Activated gamma-delta T cell treated with Interleukin-2 at 50 U/mL for 16 hours (primary cell): Measurements from ENCODE around the gene FARP1.

ENCODE experiments used
- DNase-seq: peaks from one replicate; pipeline ENCODE4 v3.0.0-alpha.2; 2020

The FARP1 gene, protein sequence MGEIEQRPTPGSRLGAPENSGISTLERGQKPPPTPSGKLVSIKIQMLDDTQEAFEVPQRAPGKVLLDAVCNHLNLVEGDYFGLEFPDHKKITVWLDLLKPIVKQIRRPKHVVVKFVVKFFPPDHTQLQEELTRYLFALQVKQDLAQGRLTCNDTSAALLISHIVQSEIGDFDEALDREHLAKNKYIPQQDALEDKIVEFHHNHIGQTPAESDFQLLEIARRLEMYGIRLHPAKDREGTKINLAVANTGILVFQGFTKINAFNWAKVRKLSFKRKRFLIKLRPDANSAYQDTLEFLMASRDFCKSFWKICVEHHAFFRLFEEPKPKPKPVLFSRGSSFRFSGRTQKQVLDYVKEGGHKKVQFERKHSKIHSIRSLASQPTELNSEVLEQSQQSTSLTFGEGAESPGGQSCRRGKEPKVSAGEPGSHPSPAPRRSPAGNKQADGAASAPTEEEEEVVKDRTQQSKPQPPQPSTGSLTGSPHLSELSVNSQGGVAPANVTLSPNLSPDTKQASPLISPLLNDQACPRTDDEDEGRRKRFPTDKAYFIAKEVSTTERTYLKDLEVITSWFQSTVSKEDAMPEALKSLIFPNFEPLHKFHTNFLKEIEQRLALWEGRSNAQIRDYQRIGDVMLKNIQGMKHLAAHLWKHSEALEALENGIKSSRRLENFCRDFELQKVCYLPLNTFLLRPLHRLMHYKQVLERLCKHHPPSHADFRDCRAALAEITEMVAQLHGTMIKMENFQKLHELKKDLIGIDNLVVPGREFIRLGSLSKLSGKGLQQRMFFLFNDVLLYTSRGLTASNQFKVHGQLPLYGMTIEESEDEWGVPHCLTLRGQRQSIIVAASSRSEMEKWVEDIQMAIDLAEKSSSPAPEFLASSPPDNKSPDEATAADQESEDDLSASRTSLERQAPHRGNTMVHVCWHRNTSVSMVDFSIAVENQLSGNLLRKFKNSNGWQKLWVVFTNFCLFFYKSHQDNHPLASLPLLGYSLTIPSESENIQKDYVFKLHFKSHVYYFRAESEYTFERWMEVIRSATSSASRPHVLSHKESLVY

GRCh38 chr13:98142380-98143156 lies at the start of gene FARP1:
Gene FARP1, plus strand, starts transcription at chr13:98143094. Its CDS starts 70,149 bp downstream, at chr13:98213243.
- peak; percentile 4 for DNase-seq

- DNase-seq = no peak
Observed at GRCh38 chr13:98094678-98095266, 48.1 kb upstream of the FARP1 start.

- no peak for DNase-seq
Observed at GRCh38 chr13:98096059-98096458, 46.8 kb upstream of the FARP1 start.

DNA sequence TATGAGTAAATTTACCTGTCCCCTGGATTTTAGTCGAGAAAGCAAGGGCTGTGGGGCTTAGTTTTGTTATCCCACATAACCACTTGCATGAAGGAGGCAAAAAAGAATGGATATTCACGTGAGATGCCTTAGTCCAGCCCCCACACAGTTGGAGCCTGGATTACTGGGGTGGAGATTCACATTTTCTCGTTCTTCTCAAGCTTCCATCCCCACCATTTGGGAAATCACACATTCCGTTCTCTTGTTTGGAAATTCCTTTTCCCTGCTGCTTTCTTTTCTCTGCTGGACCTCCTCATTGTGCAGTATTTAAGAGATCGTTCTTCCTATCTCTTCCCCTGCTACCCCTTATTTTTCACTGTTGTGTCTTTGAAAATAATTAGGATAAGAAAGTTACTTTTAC lies 45.1 kb upstream of the FARP1 start:
- DNase-seq = no peak

DNA sequence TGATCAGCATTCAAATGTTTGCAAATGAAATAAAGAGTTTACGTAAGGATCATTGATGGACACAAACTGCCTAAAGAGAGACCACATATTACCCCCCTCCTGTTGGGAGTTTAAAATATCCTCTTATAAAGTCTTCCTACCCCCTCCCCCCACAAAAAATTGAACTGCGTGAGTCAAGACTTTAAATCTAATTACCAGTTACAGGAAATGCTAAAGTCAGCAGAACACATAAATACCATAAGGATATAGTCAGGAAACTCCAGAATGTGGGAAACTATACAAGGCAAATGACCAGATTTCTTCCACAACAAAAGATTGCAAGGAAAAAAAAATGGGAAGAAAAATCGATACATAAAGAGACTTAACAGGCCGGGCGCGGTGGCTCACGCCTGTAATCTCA lies 44.4 kb upstream of the FARP1 start:
- no peak for DNase-seq

DNA sequence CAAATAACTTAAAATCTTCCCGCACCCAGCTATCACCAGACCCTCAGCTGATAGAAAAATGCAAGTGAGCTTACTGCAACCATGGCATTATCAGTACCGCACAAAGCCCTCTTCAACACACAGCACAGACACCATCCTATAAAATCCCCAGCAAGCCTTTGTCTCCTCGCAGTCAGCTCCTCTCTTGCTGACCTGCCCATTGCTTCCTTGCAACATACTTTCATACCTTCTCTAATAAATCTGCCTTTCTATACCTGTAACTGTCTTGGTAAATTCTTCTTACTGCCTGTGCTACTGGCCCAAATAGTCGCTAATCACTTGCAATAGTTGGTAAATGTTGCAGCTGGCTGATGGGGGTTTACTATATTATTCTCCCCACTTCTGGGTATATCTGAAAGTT lies 43.3 kb upstream of the FARP1 start:
- DNase-seq = no peak

DNA sequence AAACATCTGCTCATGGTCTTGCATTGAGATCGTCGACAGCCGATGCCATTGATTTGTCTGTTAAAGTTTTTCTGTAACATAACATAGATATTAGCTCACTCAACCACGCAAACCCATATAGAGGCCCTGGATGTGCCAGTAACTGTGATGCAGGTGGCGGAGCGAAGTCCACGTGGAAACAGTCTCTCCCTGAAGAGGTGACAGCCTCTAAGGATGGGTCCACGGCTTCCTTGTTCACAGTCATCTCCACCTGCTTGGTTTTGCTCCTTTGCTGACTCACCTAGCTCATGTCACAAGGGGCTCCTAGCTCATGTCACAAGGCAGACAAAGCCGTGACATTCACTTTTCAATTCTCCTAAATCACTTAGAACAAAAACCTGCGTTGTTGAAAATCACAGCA lies 42.4 kb upstream of the FARP1 start:
- DNase-seq = no peak

- DNase-seq = no peak
Observed at GRCh38 chr13:98103531-98103930, 39.4 kb upstream of the FARP1 start.

DNA sequence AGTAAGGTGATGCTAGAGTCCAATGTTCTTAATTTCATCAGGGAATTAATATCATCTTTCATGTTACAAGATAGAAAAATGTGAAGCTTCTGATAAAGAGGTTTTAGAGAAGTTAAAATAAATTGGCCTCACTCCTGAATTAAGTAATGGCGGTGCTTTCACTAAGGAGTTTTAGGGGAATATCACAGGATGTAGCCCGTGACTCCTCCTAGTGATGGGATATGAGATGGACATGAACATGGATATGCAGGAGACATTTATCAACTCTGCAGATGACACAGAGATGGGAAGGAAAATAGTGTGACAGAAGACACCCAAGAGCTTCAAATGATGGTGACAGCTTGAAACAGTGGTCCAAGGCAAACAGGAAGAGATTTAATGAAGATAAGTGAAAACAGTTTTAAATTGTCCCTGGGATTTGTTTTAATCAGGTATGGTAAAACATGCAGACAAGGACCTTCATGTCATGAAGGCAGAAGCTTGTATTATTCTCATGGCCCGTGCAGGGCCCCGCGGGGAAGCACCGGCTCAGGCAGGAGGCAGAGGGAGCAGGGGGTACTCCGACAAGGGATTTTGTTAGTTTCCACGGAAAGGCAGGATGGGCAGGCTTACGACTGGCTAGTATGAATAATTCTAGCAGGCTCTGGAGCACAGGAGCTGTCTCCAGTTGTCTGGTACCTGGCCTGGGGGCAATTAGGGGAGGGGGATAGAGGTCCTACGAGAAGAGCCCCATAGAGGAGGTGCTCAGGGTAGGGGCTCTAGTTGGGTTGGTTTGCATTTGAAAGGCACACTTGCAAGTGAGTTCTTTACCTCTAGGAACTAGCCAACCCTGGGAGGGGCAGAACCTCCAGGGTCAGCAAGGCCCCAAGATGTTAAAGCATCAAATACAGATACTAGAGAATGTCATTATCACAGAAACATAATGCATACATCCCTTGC lies 38.7 kb upstream of the FARP1 start:
- no peak for DNase-seq

DNA sequence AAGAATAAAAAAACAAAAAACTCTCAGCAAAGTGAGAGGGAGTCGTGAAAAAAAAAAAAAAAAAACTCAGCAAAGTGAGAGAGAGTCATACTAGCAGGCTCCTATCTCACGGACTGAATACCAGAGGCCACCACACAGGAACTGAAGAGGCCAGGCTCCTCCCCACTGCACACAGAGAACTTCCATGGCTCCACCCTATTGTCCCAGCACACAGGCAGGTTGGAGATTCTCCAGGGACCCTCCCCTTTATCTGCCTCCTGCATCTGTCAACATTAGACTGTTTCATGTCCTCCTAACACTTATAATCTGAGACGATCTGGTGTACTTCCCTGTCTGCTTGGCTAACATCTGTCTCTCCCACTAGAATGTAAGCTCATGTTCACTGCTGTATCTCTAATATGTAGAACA lies 37.0 kb upstream of the FARP1 start:
- DNase-seq = no peak

- no peak for DNase-seq
Observed at GRCh38 chr13:98108341-98108740, 34.6 kb upstream of the FARP1 start.

- DNase-seq = no peak
Observed at GRCh38 chr13:98109226-98109853, 33.6 kb upstream of the FARP1 start.

DNA sequence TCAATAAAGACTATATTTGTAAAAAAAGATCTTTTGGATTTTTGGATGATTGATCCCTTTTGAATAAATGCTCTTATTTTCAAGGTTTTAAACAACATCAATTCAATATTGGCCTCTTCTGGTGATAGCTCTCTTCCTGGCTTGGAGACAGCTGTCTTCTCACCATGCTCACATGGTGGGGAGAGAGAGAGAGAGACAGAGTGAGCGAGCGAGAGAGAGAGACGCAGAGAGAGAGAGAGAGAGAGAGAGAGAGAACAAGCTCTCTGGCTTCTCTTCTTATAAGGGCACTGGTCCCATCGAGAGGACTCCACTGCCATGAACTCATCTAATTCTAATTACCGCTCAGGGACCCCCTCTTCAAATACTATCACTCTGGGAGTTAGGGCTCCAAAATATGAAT lies 32.1 kb upstream of the FARP1 start:
- DNase-seq = no peak

- no peak for DNase-seq
Observed at GRCh38 chr13:98111168-98112098, 31.5 kb upstream of the FARP1 start.

DNA sequence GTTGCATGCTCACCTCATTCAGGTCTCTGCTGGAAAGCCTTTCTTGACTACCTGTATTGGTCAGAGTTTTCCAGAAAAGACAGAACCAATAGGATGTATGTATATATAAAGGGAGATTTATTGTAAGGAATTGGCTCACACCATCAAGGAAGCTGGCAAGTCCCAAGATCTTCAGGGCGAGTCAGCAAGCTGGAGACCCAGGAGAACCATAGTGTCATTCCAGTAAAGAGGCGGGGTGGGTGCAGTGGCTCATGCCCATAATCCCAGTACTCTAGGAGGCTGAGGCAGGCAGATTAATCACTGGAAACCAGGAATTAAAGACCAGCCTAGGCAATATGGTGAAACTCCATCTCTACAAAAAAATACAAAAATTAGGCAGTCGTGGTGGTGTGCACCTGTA lies 30.4 kb upstream of the FARP1 start:
- no peak for DNase-seq

DNA sequence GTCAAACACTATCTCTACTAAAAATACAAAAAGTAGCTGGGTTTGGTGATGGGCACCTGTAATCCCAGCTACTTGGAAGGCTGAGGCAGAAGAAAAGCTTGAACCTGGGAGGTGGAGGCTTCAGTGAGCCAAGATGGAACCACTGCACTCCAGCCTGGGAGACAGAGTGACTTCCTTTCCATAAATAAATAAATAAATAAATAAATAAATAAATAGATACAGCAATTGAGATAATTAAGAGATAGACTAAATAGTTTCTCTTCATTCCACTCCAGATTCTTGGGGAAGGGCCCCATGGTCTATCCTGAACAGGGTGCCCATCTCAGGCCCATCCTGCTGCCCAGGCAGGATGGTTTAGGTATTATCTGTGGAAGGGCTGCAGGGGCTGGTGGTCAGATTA lies 24.0 kb upstream of the FARP1 start:
- no peak for DNase-seq

DNA sequence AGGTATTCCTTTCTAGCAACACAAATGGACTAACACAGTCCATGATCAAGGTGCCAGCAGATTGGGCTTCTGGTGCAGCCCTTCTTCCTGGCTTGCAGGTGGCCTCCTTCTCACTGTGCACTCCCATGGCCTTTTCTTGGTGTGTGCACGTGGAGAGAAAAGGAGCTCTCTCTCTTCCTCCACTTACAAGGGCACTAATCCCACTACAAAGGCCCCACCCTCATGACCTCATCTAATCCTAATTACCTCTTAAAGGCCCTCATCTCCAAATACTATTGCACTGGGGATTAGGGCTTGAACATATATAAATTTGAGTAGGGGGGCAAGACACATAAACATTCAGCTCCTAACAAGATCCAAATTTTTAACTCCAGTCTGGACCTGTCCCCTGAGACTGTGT lies 19.7 kb upstream of the FARP1 start:
- no peak for DNase-seq

GRCh38 chr13:98129059-98129746 lies 13.7 kb upstream of the FARP1 start:
- no peak for DNase-seq

- DNase-seq = no peak
Observed at GRCh38 chr13:98133946-98134345, 8.9 kb upstream of the FARP1 start.
